VCaP (cell line): ENCODE data around the gene PCNT.
A peak's percentile ranks its signal among the peaks of the same experiment; 100 is the strongest.

Experiments
- H3K27ac ChIP-seq: fragments of 450-650 bp; 2 replicates; pipeline ENCODE4 v1.5.1; 2017
- CTCF ChIP-seq: fragments of 450-650 bp; conservative IDR thresholded peaks from 2 replicates; pipeline ENCODE4 v1.5.1; 2017; ENCODE audit warnings: mild to moderate bottlenecking, moderate library complexity

Gene PCNT

GRCh38 chr21:46486481-46487126 lies 162.6 kb downstream of the PCNT start:
- no peak for TF ChIP-seq CTCF
- H3K27ac ChIP-seq = peak overlapping the region; percentile 85

- peak overlapping the region; percentile 85 for H3K27ac ChIP-seq
- no peak for TF ChIP-seq CTCF
Measured at GRCh38 chr21:46489162-46489663, 165.3 kb downstream of the PCNT start.

- peak overlapping the region; percentile 85 for H3K27ac ChIP-seq
- no peak for TF ChIP-seq CTCF
Measured at GRCh38 chr21:46489800-46490199, 165.8 kb downstream of the PCNT start.

- no peak overlapping the region for H3K27ac ChIP-seq
- no peak for TF ChIP-seq CTCF
Measured at GRCh38 chr21:46491553-46491952, 167.6 kb downstream of the PCNT start.

- H3K27ac ChIP-seq = no peak overlapping the region
- no peak for TF ChIP-seq CTCF
Measured at GRCh38 chr21:46492851-46493250, 168.9 kb downstream of the PCNT start.

GRCh38 chr21:46493828-46494227 lies 169.9 kb downstream of the PCNT start:
- TF ChIP-seq CTCF = no peak
- no peak overlapping the region for H3K27ac ChIP-seq
